ENCODE measurements around the gene CPNE8.
A peak's percentile ranks its signal among the peaks of the same experiment; 100 is the strongest.

Gene CPNE8

DNA sequence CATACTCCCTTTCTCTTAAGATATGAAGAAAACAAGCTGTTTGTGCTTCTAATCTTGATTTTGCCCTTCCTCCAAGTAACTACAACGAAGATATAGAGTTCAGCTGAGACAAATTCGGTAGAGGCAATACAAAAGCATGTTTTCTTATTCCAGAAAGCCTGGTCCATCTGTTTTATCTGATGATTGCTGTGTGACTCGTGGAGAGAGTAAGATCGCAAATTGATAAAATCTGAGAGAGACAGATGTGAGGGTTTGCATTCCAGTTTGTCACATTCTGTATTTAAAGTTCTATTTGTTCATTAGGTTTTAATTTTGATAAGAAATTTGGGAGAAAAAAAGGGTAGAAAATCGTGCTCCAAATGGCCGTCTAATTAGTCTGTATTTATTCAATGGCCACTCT, 192.1 kb downstream of the CPNE8 start:
- DNase-seq, result no peak

DNA sequence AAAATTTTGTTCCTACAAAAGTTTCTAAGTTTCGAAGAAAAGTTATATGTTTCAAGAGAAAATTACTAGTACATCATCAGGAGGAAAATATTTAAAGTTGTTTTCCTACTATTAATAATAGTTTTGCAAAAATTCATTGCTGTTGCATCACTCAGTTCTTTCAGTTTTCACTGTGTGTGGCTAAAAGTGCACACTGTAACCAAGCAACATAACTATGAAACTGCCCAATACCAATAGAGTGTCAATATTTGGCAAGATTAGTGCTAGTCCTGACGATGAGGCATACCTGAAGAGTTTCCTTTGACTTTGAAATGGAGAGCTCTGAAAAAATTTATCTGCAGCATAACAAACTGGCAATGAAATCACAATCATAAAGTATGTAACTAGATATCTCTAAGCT, 194.3 kb downstream of the CPNE8 start:
- DNase-seq, result no peak

DNA sequence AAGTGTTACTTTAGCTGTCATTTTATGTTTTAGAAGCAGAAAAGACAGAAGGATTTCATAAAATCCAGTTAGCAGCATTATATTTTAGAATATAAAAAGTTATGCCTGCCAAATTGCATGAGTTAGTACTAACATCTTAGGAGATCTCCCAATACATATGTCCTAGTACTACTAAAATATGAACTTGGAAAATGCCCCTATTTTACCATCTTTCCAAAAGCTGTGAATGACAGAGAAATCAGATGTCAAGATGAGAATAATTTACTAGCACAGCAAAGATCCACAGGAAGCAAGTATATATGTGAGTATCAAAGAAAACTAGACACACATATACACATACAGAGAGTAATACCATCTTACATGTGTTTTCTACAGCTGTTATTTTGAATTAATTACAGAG, 196.9 kb downstream of the CPNE8 start:
- no peak for DNase-seq

GRCh38 chr12:38707648-38708047, 197.7 kb downstream of the CPNE8 start:
- no peak for DNase-seq

DNA sequence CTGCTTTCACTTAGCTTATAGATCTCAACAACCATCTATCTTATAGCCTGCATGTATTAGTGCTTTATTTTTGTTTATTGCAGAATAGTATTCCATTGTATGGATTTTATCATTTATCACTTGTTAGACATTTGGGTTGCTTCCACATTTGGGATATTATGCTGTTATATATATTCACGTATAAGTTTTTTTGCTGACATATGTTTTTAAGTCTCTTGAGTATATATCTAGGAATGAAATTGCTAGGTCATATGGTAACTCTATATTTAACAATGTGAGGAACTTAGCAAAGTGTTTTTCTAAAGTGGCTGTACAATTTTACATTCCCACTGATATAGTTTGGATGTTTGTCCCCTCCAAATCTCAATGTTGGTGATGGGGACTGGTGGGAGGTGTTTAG, 208.1 kb downstream of the CPNE8 start:
- no peak for DNase-seq

DNA sequence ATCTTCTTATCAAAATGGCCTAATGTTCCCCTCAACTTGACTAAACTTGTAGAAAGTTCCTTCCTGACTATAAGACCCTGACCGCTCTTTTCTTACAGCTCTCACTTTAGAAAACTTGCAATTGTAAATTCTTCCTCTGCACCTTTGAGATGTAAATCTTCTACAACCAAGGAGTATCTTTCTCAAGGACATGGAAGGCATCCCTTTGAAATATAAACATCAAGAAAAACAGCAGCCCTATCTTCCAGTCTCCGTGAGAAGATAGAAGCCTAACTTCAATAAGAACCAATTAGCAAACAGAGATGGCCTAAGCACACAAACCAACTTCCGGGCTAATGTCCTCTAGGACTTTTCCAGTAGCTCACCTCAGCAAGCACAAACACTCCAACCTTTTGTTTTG, 210.3 kb downstream of the CPNE8 start:
- DNase-seq, result no peak

GRCh38 chr12:38691164-38691563, 214.2 kb downstream of the CPNE8 start:
- no peak for DNase-seq

GRCh38 chr12:38690646-38691045, 214.7 kb downstream of the CPNE8 start:
- no peak for DNase-seq

DNA sequence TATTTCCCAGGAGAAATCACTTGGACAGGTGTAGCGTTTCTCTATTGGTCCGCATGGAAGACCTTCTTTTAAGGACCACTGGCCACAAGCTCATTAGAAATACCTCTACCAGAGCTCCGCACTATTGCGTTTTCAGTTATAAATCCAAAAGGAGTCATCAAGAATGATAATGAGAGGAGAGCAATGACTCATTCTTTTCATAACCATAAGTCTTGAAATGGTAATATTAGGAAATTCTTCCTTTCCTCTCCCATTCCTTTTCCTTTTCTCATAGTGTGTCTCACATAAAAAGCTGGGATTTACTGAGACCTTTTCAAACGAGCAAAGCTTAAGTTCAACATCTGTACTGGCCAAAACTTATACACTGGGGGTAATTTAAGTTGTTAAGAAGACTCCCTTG, 215.7 kb downstream of the CPNE8 start:
- DNase-seq, result no peak

DNA sequence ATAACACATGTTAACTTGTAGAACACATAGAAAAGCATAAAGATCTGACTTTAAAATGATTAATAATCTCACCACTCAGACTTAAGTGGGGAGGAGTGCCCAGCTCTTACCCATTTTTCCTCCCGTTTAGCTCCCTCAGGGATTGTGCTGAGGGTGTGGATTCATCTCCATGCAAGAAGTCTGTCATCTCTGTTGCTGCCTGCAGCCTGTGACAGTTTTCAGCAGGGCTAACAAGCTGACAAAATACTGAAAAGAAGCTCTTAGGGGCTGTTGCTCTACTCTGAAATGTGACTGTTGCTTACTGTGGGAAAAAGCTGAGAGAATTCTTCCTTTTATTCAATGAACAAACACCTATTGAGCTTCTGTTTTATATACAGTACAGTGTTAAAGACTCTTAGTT, 216.2 kb downstream of the CPNE8 start:
- no peak for DNase-seq

- no peak for DNase-seq
Observed at GRCh38 chr12:38682521-38682920, 222.9 kb downstream of the CPNE8 start.

GRCh38 chr12:38669530-38669929, 235.9 kb downstream of the CPNE8 start:
- DNase-seq, result no peak

GRCh38 chr12:38669081-38669480, 236.3 kb downstream of the CPNE8 start:
- DNase-seq, result no peak

GRCh38 chr12:38666425-38666824, 239.0 kb downstream of the CPNE8 start:
- DNase-seq, result no peak

- DNase-seq, result no peak
Observed at GRCh38 chr12:38664661-38665269, 240.6 kb downstream of the CPNE8 start.

DNA sequence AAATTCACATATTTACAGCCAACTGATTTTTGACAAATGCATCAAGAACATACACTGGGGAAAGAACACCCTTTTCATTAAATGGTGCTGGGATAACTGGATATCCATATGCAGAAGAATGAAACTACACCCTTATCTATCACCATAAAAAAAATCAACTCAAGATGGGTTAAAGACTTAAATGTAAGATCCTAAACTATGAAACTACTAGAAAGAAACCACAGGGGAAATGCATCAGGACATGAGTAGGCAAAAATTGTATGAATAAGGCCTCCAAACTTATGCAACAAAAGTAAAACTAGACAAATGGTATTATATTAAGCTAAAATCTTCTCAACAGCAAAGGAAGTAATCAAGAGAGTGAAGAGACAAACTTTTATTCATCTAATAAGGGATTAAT, 242.6 kb downstream of the CPNE8 start:
- DNase-seq, result no peak

GRCh38 chr12:38653650-38654049, 251.7 kb downstream of the CPNE8 start:
- DNase-seq, result no peak

DNA sequence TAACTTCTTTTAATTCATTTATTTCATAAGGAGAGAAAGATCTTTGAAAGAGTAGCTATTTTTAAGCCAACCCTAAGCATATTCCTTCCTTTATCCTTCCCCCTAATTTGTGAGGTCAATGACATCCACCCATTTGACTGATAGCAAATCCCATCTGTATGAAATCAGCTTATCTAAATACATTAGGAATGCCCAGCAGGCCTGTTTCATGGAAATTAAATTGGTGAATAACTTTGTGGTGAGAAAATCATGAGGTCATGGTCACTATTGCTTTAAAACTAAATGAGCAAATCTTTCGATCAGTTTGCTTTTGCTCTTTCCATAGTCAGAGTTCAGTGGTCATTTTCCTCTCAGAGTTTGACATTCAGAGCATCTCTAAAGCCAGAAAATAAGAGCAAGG, 256.6 kb downstream of the CPNE8 start:
- DNase-seq, result no peak

- no peak for DNase-seq
Observed at GRCh38 chr12:38646146-38646545, 259.2 kb downstream of the CPNE8 start.

DNA sequence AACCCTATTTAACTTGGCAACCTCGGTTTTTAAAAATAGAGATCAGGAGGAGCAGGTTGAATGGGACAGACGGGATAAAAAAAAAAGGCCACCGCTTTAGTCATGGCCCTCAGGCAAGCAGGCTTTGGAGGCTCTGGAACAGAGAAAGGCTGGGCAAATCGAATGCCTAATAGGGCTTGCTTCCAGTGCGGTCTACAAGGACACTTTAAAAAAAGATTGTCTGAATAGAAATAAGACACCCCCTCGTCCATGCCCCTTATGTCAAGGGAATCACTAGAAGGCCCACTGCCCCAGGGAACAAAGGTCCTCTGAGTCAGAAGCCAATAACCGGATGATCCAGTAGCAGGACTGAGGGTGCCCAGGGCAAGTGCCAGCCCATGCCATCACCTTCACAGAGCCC, 265.8 kb downstream of the CPNE8 start:
- DNase-seq, result no peak

GRCh38 chr12:38638401-38638800, 267.0 kb downstream of the CPNE8 start:
- no peak for DNase-seq

DNA sequence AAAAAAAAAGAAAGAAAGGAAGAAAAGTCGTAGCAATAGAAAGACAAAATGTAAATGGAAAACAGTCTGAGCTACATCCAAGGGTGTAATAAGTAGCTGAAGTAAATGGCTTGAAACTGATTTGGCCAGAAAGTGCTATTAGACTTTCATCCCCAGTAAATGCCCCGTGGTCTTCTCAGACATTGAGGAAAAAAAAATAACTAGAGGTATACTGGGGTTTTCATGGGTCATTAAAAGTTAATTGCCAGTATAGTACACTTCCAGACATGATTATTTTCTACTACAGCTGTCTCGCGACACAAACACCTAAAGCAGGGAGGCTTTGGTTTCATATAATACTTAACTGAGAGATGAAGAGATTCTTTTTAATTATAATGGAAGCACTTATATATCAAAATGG, 271.9 kb downstream of the CPNE8 start:
- no peak for DNase-seq

DNA sequence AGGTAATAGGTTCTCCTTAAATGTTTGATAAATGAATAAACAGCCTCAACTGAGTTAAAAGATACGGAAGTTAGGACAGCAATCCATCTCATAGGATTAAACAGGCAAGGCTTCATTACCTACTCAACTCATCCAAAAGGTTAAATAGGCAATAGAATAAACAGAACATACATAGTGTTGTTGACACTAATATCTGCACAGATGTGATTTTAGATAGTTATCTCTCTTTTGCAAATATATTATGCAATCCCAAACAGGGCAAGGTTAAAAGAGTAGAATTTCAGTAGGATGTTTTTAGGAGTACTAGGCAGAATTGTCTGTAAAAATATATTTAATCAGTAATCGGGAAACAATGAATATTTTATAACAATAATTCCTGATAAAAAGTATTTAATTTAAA, 276.3 kb downstream of the CPNE8 start:
- no peak for DNase-seq

- no peak for DNase-seq
Observed at GRCh38 chr12:38628288-38628687, 277.1 kb downstream of the CPNE8 start.

GRCh38 chr12:38625306-38625705, 280.1 kb downstream of the CPNE8 start:
- peak; percentile 10 for DNase-seq

DNA sequence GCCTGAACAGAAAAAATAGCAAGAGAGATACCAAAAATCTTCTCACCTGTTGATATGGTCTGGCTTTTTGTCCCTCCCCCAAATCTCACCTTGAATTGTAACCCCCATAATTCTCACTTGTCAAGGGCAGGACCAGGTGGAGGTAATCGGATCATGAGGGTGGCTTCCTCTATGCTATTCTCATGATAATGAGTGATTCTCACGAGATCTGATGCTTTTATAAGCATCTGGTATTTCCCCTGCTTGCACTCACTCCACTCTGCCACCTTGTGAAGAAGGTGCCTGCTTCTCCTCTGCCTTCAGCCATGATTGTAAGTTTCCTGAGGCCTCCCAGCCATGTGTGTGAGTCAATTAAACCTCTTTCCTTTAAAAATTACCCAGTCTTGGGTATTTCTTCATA, 291.2 kb downstream of the CPNE8 start:
- DNase-seq, result no peak

Data from NCI-H1048 (cell line).